Uterus (tissue), 4 donors: ENCODE results near the gene CEP55. TPM values are rescaled to one million over a fixed set of nuclear protein-coding genes. Genes with fewer than 3 reads are reported as not detected.
"Not testable (repeated sequence)": the region's sequence is repeated elsewhere in the genome, so short reads cannot be mapped to it uniquely, and the experiment has no call there.

ENCODE experiments used
- DNase-seq, 2 donors: peaks; one replicate each; pipeline ENCODE4 v3.0.0-alpha.2; 2019 to 2020
- H3K27ac ChIP-seq, 2 donors: fragments of 200-600 bp; sonication (generic); 1 replicate in 1 of 2; 2 replicates in 1 of 2; pipeline ENCODE4 v1.5.1; 2016 to 2018
- H3K27me3 ChIP-seq, 2 donors: fragments of 200-600 bp; sonication (generic); one replicate each; pipeline ENCODE4 v1.5.1; 2018 to 2019; ENCODE audit warnings: control low read depth in 1 of 2
- H3K36me3 ChIP-seq, 2 donors: fragments of 200-600 bp; sonication (generic); one replicate each; pipeline ENCODE4 v1.5.1; 2019; ENCODE audit warnings: control low read depth in 1 of 2
- H3K4me1 ChIP-seq, 2 donors: fragments of 200-600 bp; sonication (generic); one replicate each; pipeline ENCODE4 v1.5.1; 2018 to 2019; ENCODE audit warnings: control low read depth in 1 of 2
- H3K4me3 ChIP-seq, 2 donors: fragments of 200-600 bp; sonication (generic); 1 replicate in 1 of 2; 2 replicates in 1 of 2; pipeline ENCODE4 v1.5.1; 2018 to 2019; ENCODE audit warnings: mild to moderate bottlenecking in 1 of 2
- H3K9me3 ChIP-seq, 2 donors: fragments of 200-600 bp; sonication (generic); one replicate each; pipeline ENCODE4 v1.5.1; 2019; ENCODE audit warnings: control low read depth in 1 of 2
- CTCF ChIP-seq, 4 experiments: fragments of 200-600 bp in 2 of 4; fragments of 450-650 bp in 2 of 4; sonication (generic) in 2 of 4; IDR thresholded peaks; one replicate each; pipeline ENCODE4 v1.5.1; 2016 to 2019; ENCODE audit warnings: antibody characterized with exemption in 4 of 4, mild to moderate bottlenecking in 2 of 4, moderate library complexity in 1 of 4
- POLR2A ChIP-seq, 2 donors: fragments of 450-650 bp; IDR thresholded peaks; one replicate each; pipeline ENCODE4 v1.6.1; 2016; ENCODE audit warnings: antibody characterized with exemption in 2 of 2, mild to moderate bottlenecking in 1 of 2, moderate library complexity in 1 of 2
- intact Hi-C: fragments of 100-400 bp; cut with DNase I; formaldehyde crosslinking; loops from one replicate; pipeline ENCODE4 v1.15.1; 2023; ENCODE audit warnings: low total_unique reads
- total RNA-seq, 4 donors: library from RNA; depleted of rRNA in 3 of 4; stranded (reverse); fragments of >200 nt in 3 of 4; gene quantifications; one replicate each; pipeline versions ENCODE4 v1.1.0 to v1.2.4, GENCODE V29; 2014 to 2023
- donor health status: DM: yes; HTN: yes; CAD: no.

Gene CEP55
- total RNA-seq, 4 donors from 2014 or later, result under 0.01 to 13.8 TPM; not detected in 2

GRCh38 chr10:93463723-93464476 is 32.5 kb upstream of the CEP55 start:
- Histone ChIP-seq H3K36me3 (no peaks in the 10 kb centered on the region), H3K4me3 (no peak overlapping the region), H3K27me3 (no peaks in the 10 kb centered on the region), H3K9me3 (no peaks in the 10 kb centered on the region), H3K27ac (peak overlapping the region; percentile 88 to 91), H3K4me1 (peaks cover 5 to 14% of the 10 kb centered on the region in 2 donors)
- DNase-seq, result peak; percentile 52 to 69
- TF ChIP-seq POLR2A (IDR thresholded peaks at IDR 0.05) (no peak), CTCF (IDR thresholded peaks at IDR 0.05) (no peak)
- intact Hi-C loops, result no loop called here

GRCh38 chr10:93464776-93465388 is 31.5 kb upstream of the CEP55 start:
- Histone ChIP-seq H3K9me3 (no peaks in the 10 kb centered on the region), H3K27me3 (no peaks in the 10 kb centered on the region), H3K4me1 (peaks cover 5 to 14% of the 10 kb centered on the region in 2 donors), H3K4me3 (no peak overlapping the region), H3K36me3 (no peaks in the 10 kb centered on the region), H3K27ac (peak overlapping the region; percentile 88 to 91)
- DNase-seq, result no peak
- intact Hi-C loops, result no loop called here
- no peak for TF ChIP-seq CTCF (IDR thresholded peaks at IDR 0.05)
- TF ChIP-seq POLR2A (IDR thresholded peaks at IDR 0.05), result no peak

- Histone ChIP-seq H3K27me3 (no peaks in the 10 kb centered on the region), H3K9me3 (no peaks in the 10 kb centered on the region), H3K36me3 (no peaks in the 10 kb centered on the region), H3K27ac (peak overlapping the region; percentile 88 to 91), H3K4me1 (peaks cover 5 to 14% of the 10 kb centered on the region in 2 donors), H3K4me3 (no peak overlapping the region)
- TF ChIP-seq POLR2A (IDR thresholded peaks at IDR 0.05), result peak; percentile 13 to 23
- TF ChIP-seq CTCF (IDR thresholded peaks at IDR 0.05), result no peak
- peak; percentile 75 to 88 for DNase-seq
- intact Hi-C loops, result no loop called here
Measured at GRCh38 chr10:93465806-93466675, 30.4 kb upstream of the CEP55 start.

- peak overlapping the region; percentile 88 to 89 for H3K27ac ChIP-seq
- H3K9me3 ChIP-seq, DNase-seq, H3K4me3 ChIP-seq, H3K27me3 ChIP-seq, intact Hi-C loops, H3K36me3 ChIP-seq: not testable (repeated sequence)
- H3K4me1 ChIP-seq, result peaks cover 11 to 14% of the 10 kb centered on the region in 2 donors
Measured at GRCh38 chr10:93467635-93468034, 28.8 kb upstream of the CEP55 start.

GRCh38 chr10:93468461-93469213 is 27.8 kb upstream of the CEP55 start:
- peak; percentile 50 to 74 for DNase-seq
- H3K27me3 ChIP-seq, result no peaks in the 10 kb centered on the region
- intact Hi-C loops, result no loop called here
- H3K27ac ChIP-seq, result peak overlapping the region; percentile 88 to 89
- H3K9me3 ChIP-seq, result no peaks in the 10 kb centered on the region
- no peaks in the 10 kb centered on the region for H3K36me3 ChIP-seq
- H3K4me1 ChIP-seq, result peaks cover 11 to 14% of the 10 kb centered on the region in 2 donors
- TF ChIP-seq POLR2A (IDR thresholded peaks at IDR 0.05), result no peak
- no peak overlapping the region for H3K4me3 ChIP-seq
